ENCODE data around the gene CNKSR3. TPM values are rescaled to one million over a fixed set of nuclear protein-coding genes. Genes with fewer than 3 reads are reported as not detected.

CNKSR3 gene
- total RNA-seq, 1 donor from 2014 or later: 8.8 TPM

GRCh38 chr6:154526996-154527395 is 16.5 kb upstream of the CNKSR3 start:
- no peaks in the 10 kb centered on the region for H3K4me1 ChIP-seq

GRCh38 chr6:154522576-154522975 is 12.1 kb upstream of the CNKSR3 start:
- no peak for DNase-seq (ENCODE audit: low spot score)
- H3F3A ChIP-seq (ENCODE audit: low read depth): peaks cover 20% of the 10 kb centered on the region
- H3K4me3 ChIP-seq: no peak overlapping the region
- TF ChIP-seq CTCF (IDR thresholded peaks at IDR 0.05) (no peak), EZH2 (IDR thresholded peaks at IDR 0.05) (no peak), EZH2phosphoT487 (IDR thresholded peaks at IDR 0.05) (no peak)
- no peak overlapping the region for H2AFZ ChIP-seq (replicated peaks)
- H3K9me3 ChIP-seq (ENCODE audit: low read depth): no peaks in the 10 kb centered on the region
- H3K27ac ChIP-seq: no peak overlapping the region
- Mint-ChIP-seq H3K36me3 (no peaks in the 10 kb centered on the region), H3K4me1 (peaks cover 10% of the 10 kb centered on the region), H3K9me3 (no peaks in the 10 kb centered on the region), H3K27me3 (ENCODE audit: insufficient read depth, low read depth) (no peaks in the 10 kb centered on the region), H3K4me3 (no peak overlapping the region), H3K27ac (no peak overlapping the region)
- no peaks in the 10 kb centered on the region for H4K20me1 ChIP-seq (ENCODE audit: low read depth)
- no peaks in the 10 kb centered on the region for H3K27me3 ChIP-seq
- H3K4me2 ChIP-seq: no peak overlapping the region
- H3K79me2 ChIP-seq (ENCODE audit: low read depth): no peaks in the 10 kb centered on the region
- no peak overlapping the region for H3K9ac ChIP-seq
- peaks cover 9% of the 10 kb centered on the region for H3K4me1 ChIP-seq
- H3K36me3 ChIP-seq: no peaks in the 10 kb centered on the region

More at GRCh38 chr6:154526996-154527395, 16.5 kb upstream of the CNKSR3 start:
- peaks cover 9% of the 10 kb centered on the region for H3K27me3 Mint-ChIP-seq (ENCODE audit: insufficient read depth, low read depth)
- Histone ChIP-seq H3K4me3 (no peak overlapping the region), H3K9me3 (ENCODE audit: low read depth) (no peaks in the 10 kb centered on the region), H3K27me3 (no peaks in the 10 kb centered on the region), H4K20me1 (ENCODE audit: low read depth) (no peaks in the 10 kb centered on the region), H3K4me2 (no peak overlapping the region), H2AFZ (replicated peaks) (no peak overlapping the region), H3K9ac (no peak overlapping the region), H3K36me3 (no peaks in the 10 kb centered on the region), H3F3A (ENCODE audit: low read depth) (peaks cover 18% of the 10 kb centered on the region), H3K27ac (no peak overlapping the region), H3K79me2 (ENCODE audit: low read depth) (no peaks in the 10 kb centered on the region)
- H3K27ac Mint-ChIP-seq: no peak overlapping the region
- H3K4me1 Mint-ChIP-seq: no peaks in the 10 kb centered on the region
- no peaks in the 10 kb centered on the region for H3K36me3 Mint-ChIP-seq
- no peak for DNase-seq (ENCODE audit: low spot score)
- H3K4me3 Mint-ChIP-seq: no peak overlapping the region
- TF ChIP-seq CTCF (IDR thresholded peaks at IDR 0.05) (no peak), EZH2 (IDR thresholded peaks at IDR 0.05) (no peak), EZH2phosphoT487 (IDR thresholded peaks at IDR 0.05) (no peak)
- H3K9me3 Mint-ChIP-seq: no peaks in the 10 kb centered on the region

DNA sequence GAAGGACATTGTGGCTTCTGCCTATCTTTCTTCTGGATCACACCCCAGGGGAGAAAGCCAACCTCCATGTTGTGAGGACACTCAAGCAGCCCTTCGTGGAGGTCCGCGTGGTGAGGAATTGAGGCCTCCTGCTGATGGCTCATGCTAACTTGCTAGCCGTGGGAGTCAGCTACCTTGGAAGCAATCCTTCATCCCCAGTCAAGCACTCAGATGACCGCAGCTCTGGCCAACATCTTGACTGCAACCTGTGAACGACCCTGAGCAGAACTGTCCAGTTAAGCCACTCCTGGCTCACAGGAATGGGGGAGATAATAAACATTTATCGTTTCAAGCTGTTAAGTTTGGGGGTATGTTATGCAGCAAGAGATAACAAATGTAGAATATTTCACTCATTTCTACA is 10.9 kb upstream of the CNKSR3 start:
- H3K79me2 ChIP-seq (ENCODE audit: low read depth): no peaks in the 10 kb centered on the region
- H3K36me3 ChIP-seq: no peaks in the 10 kb centered on the region
- Mint-ChIP-seq H3K4me1 (peaks cover 10% of the 10 kb centered on the region), H3K27ac (no peak overlapping the region), H3K9me3 (no peaks in the 10 kb centered on the region), H3K4me3 (no peak overlapping the region), H3K27me3 (ENCODE audit: insufficient read depth, low read depth) (no peaks in the 10 kb centered on the region), H3K36me3 (no peaks in the 10 kb centered on the region)
- peaks cover 9% of the 10 kb centered on the region for H3K4me1 ChIP-seq
- no peak overlapping the region for H3K4me2 ChIP-seq
- peaks cover 20% of the 10 kb centered on the region for H3F3A ChIP-seq (ENCODE audit: low read depth)
- H3K9ac ChIP-seq: no peak overlapping the region
- H4K20me1 ChIP-seq (ENCODE audit: low read depth): no peaks in the 10 kb centered on the region
- TF ChIP-seq EZH2phosphoT487 (IDR thresholded peaks at IDR 0.05) (no peak), EZH2 (IDR thresholded peaks at IDR 0.05) (no peak), CTCF (IDR thresholded peaks at IDR 0.05) (no peak)
- H3K4me3 ChIP-seq: no peak overlapping the region
- H3K9me3 ChIP-seq (ENCODE audit: low read depth): no peaks in the 10 kb centered on the region
- no peak for DNase-seq (ENCODE audit: low spot score)
- no peaks in the 10 kb centered on the region for H3K27me3 ChIP-seq
- no peak overlapping the region for H3K27ac ChIP-seq
- no peak overlapping the region for H2AFZ ChIP-seq (replicated peaks)
